Spinal cord (tissue), 10 donors: Measurements from ENCODE around the gene CBFA2T3. TPM values are rescaled to one million over a fixed set of nuclear protein-coding genes. Genes with fewer than 3 reads are reported as not detected.

Source experiments
- DNase-seq, 6 donors: peaks; one replicate each; pipeline versions ENCODE4 v3.0.0 to v3.0.0-alpha.2; 2013 to 2015; ENCODE audit warnings: low spot score in 6 of 6, low read depth in 4 of 6
- H3K27ac ChIP-seq: one replicate; pipeline ENCODE4 v1.5.1; 2013; ENCODE audit warnings: low read depth, low read length, control low read depth
- H3K27me3 ChIP-seq: one replicate; pipeline ENCODE4 v1.6.1; 2013; ENCODE audit warnings: low read length; ENCODE audit not compliant: control insufficient read depth, insufficient read depth
- H3K36me3 ChIP-seq: one replicate; pipeline ENCODE4 v1.6.1; 2013; ENCODE audit warnings: low read length; ENCODE audit not compliant: control insufficient read depth, insufficient read depth
- H3K4me1 ChIP-seq: one replicate; pipeline ENCODE4 v1.6.1; 2013; ENCODE audit warnings: low read length; ENCODE audit not compliant: control insufficient read depth, insufficient read depth
- H3K4me3 ChIP-seq: one replicate; pipeline ENCODE4 v1.5.1; 2013; ENCODE audit warnings: low read depth, low read length, control low read depth
- H3K9me3 ChIP-seq: one replicate; pipeline ENCODE4 v1.6.1; 2013; ENCODE audit warnings: low read length; ENCODE audit not compliant: control insufficient read depth, insufficient read depth
- WGBS: methylation state at CpG from one replicate; pipeline ENCODE4 v1.1.5; 2013; ENCODE audit warnings: missing lambda C conversion rate; ENCODE audit not compliant: insufficient coverage; 5-methylcytosine and 5-hydroxymethylcytosine counted together
- polyA plus RNA-seq, 2 donors: library from polyadenylated mRNA; unstranded; fragments of 120-200 nt; gene quantifications; one replicate each; pipeline ENCODE4 v1.2.1, GENCODE V29; 2013; ENCODE audit not compliant: insufficient read length in 2 of 2
- total RNA-seq, 2 donors: library from RNA; depleted of rRNA in 1 of 2; stranded (reverse); fragments of 120-200 nt in 1 of 2; fragments of >200 nt in 1 of 2; gene quantifications; one replicate each; pipeline versions ENCODE4 v1.2.3 to v1.2.4, GENCODE V29; 2013 to 2014
- donor health status: healthy.

CBFA2T3 gene
- total and polyA plus RNA-seq, 4 donors: 1.2 to 19.5 (median 11.0) TPM

DNA sequence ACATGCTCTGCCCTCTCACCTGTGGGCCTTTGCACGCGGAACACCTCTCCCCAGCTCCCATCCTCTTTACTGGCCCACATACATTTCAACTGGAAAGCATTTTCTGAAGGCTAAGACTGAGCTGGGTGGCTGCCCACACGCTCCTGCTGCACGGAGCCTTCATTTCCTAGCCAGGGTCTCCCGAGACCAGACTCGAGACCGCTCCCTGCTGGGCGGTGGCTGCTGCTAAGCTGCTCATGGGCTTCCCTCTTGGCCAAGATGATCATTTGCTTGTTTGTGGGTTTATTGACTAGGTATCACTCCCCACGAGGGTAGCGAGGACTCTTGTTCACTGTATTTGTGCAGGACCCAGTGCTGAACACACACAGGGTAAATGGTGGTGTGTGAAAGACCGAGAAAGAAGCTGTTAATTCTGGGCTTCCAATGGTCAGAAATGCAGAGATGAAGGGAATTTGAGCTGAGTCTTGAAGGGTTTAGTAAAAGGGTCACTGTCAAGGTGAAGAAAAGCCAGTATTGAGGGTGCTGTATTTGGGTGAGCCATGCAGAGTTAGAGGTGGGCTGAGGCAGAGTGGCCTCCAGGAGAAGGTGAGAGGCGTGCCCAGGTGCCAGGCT is 119.2 kb downstream of the CBFA2T3 start:
- H3K4me1 ChIP-seq: peaks cover 35% of the 10 kb centered on the region
- H3K36me3 ChIP-seq: peaks cover 54% of the 10 kb centered on the region
- H3K4me3 ChIP-seq: peak overlapping the region; percentile 97
- peak overlapping the region; percentile 57 for H3K27ac ChIP-seq
- DNase-seq: peak; percentile 24 to 87 (median 46)
- H3K27me3 ChIP-seq: no peaks in the 10 kb centered on the region
- no peaks in the 10 kb centered on the region for H3K9me3 ChIP-seq
- WGBS: 15% methylated on average over 12 of the region's 12 CpGs

DNA sequence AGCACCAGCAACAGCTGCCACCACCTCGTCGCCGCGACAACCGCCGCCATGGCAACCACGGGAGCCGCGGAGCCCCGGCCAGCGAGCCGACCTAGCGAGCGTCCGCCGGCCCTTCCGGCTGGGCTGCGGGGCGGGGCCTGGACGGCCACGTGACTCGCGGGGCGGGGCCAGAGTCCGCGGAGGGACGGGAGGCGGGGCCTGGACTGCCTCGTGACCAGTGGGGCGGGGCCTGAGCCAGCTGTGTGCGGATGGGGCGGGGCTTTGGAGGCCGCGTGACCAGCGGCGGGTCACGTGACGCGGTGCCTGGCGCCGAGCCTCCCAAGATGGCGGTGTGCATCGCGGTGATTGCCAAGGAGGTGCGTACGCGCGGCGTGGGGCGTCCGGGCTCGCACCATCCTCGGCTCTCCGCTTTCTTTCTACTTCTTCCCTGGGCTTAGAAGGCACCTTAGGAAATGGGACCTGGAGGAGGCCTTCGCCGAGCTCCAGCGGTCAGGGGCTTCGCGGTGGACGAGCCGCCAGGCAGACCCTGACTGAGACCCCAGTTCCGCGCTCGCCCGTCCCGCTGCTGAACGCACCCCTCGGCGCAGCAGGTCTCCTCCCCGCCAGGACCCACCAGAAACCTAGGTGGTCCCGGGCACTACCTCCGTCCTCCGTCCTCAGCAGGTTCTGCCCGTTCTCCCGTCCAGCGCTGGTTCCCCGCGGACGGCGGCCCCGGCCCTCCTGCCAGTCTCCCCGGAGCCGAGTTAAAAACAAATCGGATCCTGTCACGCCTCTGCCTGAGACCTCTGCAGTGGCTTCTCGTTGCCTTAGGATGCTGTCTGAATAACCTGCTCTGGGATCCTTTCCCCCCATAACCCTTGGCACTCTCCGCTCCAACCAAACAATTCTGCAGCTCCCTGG is 119.9 kb downstream of the CBFA2T3 start, which contains the start of the genes GALNS and TRAPPC2L:
Gene GALNS (minus strand): TSS at position 120 of the 900 bp plus-strand sequence. CDS start 70 bp downstream, at position 50.
Gene TRAPPC2L (plus strand): TSS at position 300 of the 900 bp plus-strand sequence. CDS start 24 bp downstream, at position 324.
- Histone ChIP-seq H3K9me3 (no peaks in the 10 kb centered on the region), H3K36me3 (peaks cover 47% of the 10 kb centered on the region), H3K4me3 (peak within 1 kb of the TSS; percentile 97), H3K27ac (peak within 1 kb of the TSS; percentile 57), H3K4me1 (peaks cover 35% of the 10 kb centered on the region), H3K27me3 (no peaks in the 10 kb centered on the region)
- DNase-seq: peak; percentile 82 to 99 (median 94)
- under 1% methylated on average over 87 of the region's 87 CpGs for WGBS

DNA sequence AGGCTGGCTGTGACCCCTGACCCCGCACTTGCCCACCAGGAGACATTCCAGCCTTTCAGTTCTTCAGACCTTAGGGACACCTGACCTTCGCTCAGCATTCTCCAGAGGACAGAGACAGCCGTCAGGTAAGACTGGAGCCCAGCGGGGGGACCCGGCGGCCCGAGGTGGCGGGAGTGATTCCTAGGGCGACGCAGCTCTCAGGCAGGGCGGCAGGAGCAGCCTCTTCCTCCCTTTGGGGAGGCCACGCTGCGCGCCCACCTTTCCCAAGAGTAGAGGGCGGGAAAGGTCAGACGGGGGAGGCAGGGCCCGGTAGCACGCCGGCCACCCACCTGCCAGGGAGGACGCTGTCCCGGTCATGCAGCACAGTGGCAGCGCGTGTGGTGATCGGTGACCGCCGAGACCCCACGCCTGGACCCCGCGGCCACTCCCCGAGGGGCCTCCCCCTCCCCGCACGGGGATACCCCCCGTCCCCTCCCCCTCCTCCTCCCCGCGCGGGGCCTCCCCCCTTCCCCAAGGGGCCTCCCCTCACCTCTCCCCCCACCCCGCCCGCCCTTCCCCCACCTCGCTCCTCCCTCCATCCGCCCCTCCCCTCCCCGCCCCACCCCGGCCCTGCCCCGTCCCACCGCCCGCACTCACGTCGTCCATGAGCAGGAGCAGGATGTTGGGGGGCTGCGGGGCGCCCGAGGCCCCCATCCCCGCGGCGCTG is 120.7 kb downstream of the CBFA2T3 start:
- H3K27ac ChIP-seq: no peak overlapping the region
- peak in 2 of 6 donors; percentile 3 to 27 for DNase-seq
- H3K27me3 ChIP-seq: no peaks in the 10 kb centered on the region
- no peaks in the 10 kb centered on the region for H3K9me3 ChIP-seq
- peaks cover 44% of the 10 kb centered on the region for H3K36me3 ChIP-seq
- peaks cover 35% of the 10 kb centered on the region for H3K4me1 ChIP-seq
- H3K4me3 ChIP-seq: peak overlapping the region; percentile 47
- WGBS: 11% methylated on average over 26 of the region's 53 CpGs

DNA sequence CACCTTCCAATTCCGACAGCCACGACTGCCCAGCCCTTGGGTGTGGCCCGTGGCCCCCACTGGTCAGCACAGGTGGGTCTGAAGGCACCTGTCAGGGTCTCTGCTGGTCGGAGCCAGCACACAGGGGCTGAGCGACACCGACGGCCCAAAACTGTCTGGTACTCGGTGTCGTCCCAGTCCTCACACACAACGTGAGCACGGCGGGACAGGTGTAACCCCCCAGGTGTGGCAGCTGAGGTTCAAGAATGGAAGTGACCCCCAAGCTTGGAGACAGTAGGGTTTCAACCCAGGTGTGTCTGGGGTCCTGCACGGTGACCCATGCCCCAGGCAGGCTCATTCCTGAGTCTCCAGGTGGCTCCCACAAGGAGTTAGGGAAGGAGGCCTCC is 121.3 kb downstream of the CBFA2T3 start:
- Histone ChIP-seq H3K27ac (no peak overlapping the region), H3K4me1 (peaks cover 35% of the 10 kb centered on the region)
- 82% methylated on average over 13 of the region's 13 CpGs for WGBS

GRCh38 chr16:88855176-88855575 is 121.8 kb downstream of the CBFA2T3 start:
- H3K36me3 ChIP-seq: peaks cover 42% of the 10 kb centered on the region
- H3K4me1 ChIP-seq: peaks cover 35% of the 10 kb centered on the region
- no CpG with 5 or more reads among the region's 8 CpGs for WGBS
- no peak overlapping the region for H3K4me3 ChIP-seq
- DNase-seq: no peak
- H3K27me3 ChIP-seq: no peaks in the 10 kb centered on the region
- H3K9me3 ChIP-seq: no peaks in the 10 kb centered on the region
- H3K27ac ChIP-seq: no peak overlapping the region

More for the DNA sequence above, 121.3 kb downstream of the CBFA2T3 start:
- no peaks in the 10 kb centered on the region for H3K9me3 ChIP-seq
- no peaks in the 10 kb centered on the region for H3K27me3 ChIP-seq
- no peak for DNase-seq
- H3K36me3 ChIP-seq: peaks cover 42% of the 10 kb centered on the region
- peak overlapping the region; percentile 42 for H3K4me3 ChIP-seq

DNA sequence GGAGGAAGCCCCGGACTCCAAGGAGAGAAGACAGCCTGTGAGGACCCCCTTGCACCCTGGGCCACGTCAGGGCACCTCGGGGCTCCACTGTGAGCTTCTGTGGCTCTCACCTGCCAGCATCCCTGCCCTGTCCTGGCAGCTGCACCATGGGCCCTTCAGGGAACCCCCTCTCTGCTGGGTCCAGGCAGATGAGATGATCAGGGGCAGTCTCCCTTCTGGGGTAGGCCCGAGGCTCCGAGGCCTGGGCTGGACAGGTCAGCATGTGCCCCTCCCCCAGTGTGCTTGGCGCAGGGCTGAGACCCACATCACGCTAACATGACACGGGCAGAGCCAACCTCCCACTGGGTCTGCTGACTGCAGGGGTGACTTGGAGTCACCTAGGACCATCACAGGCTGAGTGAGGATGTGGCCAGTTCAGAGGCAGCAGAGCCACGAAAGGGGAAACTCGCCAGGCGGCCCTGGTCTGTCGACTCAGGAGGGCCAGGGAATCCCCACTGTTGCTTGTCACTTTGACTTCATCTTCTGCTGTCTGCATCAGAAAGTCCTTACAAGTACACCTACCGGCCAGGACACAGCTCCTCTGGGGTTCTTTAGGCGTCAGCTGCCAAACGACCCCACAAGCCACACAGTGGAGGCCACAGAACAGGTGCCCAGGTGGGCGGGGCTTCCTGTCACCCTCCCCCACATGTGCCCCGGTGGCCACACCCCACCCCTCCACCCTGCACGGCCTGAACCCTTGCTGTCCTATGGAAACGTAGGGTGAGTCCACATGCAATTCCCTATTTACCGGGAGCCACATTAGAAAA is 122.5 kb downstream of the CBFA2T3 start:
- Histone ChIP-seq H3K4me1 (peaks cover 35% of the 10 kb centered on the region), H3K36me3 (peaks cover 42% of the 10 kb centered on the region), H3K9me3 (no peaks in the 10 kb centered on the region), H3K27ac (no peak overlapping the region), H3K4me3 (no peak overlapping the region), H3K27me3 (no peaks in the 10 kb centered on the region)
- WGBS: 83% methylated on average over 15 of the region's 20 CpGs
- DNase-seq: no peak

DNA sequence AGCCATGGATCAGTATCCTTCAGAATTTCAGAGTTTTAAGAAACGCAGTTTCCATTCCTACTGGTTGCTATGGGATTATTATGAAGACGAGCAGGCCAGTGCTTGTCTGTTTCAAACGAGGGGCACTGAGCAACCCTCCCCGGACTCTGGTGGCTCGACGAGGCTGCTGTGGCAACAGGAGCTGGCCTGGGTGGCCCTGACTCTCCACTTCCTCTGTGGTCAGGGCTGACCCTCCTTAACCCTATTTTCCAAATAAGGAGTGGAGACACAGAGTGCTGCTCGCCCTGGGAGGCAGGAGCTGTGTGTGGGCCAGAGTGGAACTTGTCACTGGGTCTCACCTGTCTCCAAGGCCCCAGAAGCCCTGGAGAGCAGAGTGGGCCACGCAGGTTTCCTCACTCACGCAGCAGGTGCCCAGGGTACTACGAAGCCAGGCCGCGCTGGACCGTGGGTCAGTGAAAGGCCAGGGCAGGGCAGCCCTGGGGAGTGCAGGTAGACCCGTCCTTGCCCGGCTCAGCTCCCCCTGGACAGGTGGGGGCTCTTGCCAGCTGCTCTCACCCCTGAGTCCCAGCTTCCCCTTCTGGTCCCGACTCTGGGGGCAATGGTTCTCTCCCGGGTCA is 123.6 kb downstream of the CBFA2T3 start:
- no peak for DNase-seq
- WGBS: 82% methylated on average over 15 of the region's 17 CpGs
- no peaks in the 10 kb centered on the region for H3K27me3 ChIP-seq
- no peaks in the 10 kb centered on the region for H3K9me3 ChIP-seq
- H3K36me3 ChIP-seq: peaks cover 42% of the 10 kb centered on the region
- H3K4me3 ChIP-seq: no peak overlapping the region
- H3K4me1 ChIP-seq: peaks cover 32% of the 10 kb centered on the region
- H3K27ac ChIP-seq: no peak overlapping the region

- H3K36me3 ChIP-seq: peaks cover 56% of the 10 kb centered on the region
- 94% methylated on average over 19 of the region's 19 CpGs for WGBS
- DNase-seq: no peak
Observed at GRCh38 chr16:88851616-88852015, 125.4 kb downstream of the CBFA2T3 start.

More at GRCh38 chr16:88851616-88852015, 125.4 kb downstream of the CBFA2T3 start:
- no peaks in the 10 kb centered on the region for H3K27me3 ChIP-seq
- peaks cover 22% of the 10 kb centered on the region for H3K4me1 ChIP-seq
- no peak overlapping the region for H3K4me3 ChIP-seq
- no peaks in the 10 kb centered on the region for H3K9me3 ChIP-seq
- H3K27ac ChIP-seq: no peak overlapping the region
